K562 (cell line): Measurements from ENCODE around the gene SLC49A3. TPM values are rescaled to one million over a fixed set of nuclear protein-coding genes. Genes with fewer than 3 reads are reported as not detected.

Source experiments
- ATAC-seq: fragments of 200-7000 bp; cut with Tn5 transposase; 3 replicates; pipeline ENCODE4 v1.9.1; 2020; ENCODE audit warnings: moderate library complexity
- BruUV-seq: library from RNA; stranded (reverse); fragments of 400-500 nt; replicated peaks from 2 replicates; lab custom pipeline; 2021; lab: Mats Ljungman, UMichigan
- CTCF ChIA-PET: fragments of 300-600 bp; formaldehyde crosslinking; extraction: SDS; loops from one replicate; lab custom pipeline; 2021; ENCODE audit warnings: low intra/inter-chr PET ratio; lab: Yijun Ruan, JAX
- POLR2A ChIA-PET: fragments of 300-600, 350-650 bp; sonication (Branson Sonifier 250); formaldehyde crosslinking; extraction: SDS; loops from one replicate; lab custom pipeline; 2021; ENCODE audit warnings: antibody characterized with exemption, inconsistent platforms; lab: Yijun Ruan, JAX
- DNase-seq, 4 experiments: peaks; one replicate each; pipeline versions ENCODE4 v3.0.0 to v3.0.0-alpha.2; 2011 to 2018; ENCODE audit warnings: low spot score in 3 of 4, mixed read lengths in 3 of 4; ENCODE audit errors: extremely low read depth in 1 of 4
- FAIRE-seq: peaks from 2 replicates; lab custom pipeline; 2011; peaks lifted over from hg19 to GRCh38; lab: Jason Lieb, UNC
- H2AFZ ChIP-seq: 2 replicates; pipeline ENCODE4 v1.6.0; 2011; ENCODE audit warnings: low read depth, low read length, control low read depth, inconsistent platforms
- H3K27ac ChIP-seq: fragments of 200-600 bp; 3 replicates; pipeline ENCODE4 v1.8.0; 2011; ENCODE audit warnings: low read depth, mild to moderate bottlenecking, control low read depth, inconsistent platforms, low read length, moderate library complexity, mixed read lengths; ENCODE audit errors: extremely low read depth
- H3K27me3 ChIP-seq, 2 experiments: fragments of 300-600 bp in 1 of 2; 2 replicates in 1 of 2; 3 replicates in 1 of 2; pipeline versions ENCODE4 v1.6.0 to v1.8.0; 2011; ENCODE audit warnings: inconsistent platforms in 2 of 2, low read length in 2 of 2, mild to moderate bottlenecking in 1 of 2, mixed read lengths in 1 of 2, moderate library complexity in 1 of 2; ENCODE audit not compliant: control insufficient read depth in 2 of 2, insufficient read depth in 2 of 2
- H3K36me3 ChIP-seq: fragments of 300-600 bp; 3 replicates; pipeline ENCODE4 v1.8.0; 2011; ENCODE audit warnings: mild to moderate bottlenecking, low read length, inconsistent platforms; ENCODE audit not compliant: control insufficient read depth, insufficient read depth
- H3K4me1 ChIP-seq, 2 experiments: fragments of 200-600 bp in 1 of 2; replicated peaks in 1 of 2; 2 replicates in 1 of 2; 3 replicates in 1 of 2; pipeline versions ENCODE4 v1.5.1 to v1.8.0; 2011; ENCODE audit warnings: inconsistent platforms in 2 of 2, low read length in 2 of 2, mild to moderate bottlenecking in 1 of 2, mixed read lengths in 1 of 2, moderate library complexity in 1 of 2; ENCODE audit not compliant: control insufficient read depth in 2 of 2, insufficient read depth in 2 of 2
- H3K4me2 ChIP-seq: 2 replicates; pipeline ENCODE4 v1.6.1; 2011; ENCODE audit warnings: low read length, control low read depth, inconsistent platforms, mixed read lengths; ENCODE audit not compliant: insufficient read depth
- H3K4me3 ChIP-seq: fragments of 200-600 bp; sonication (generic), shearing (Covaris generic); 2 replicates; pipeline ENCODE4 v1.5.1; 2016; ENCODE audit warnings: control low read depth, inconsistent platforms
- H3K79me2 ChIP-seq: fragments of 200-600 bp; 3 replicates; pipeline ENCODE4 v1.8.0; 2011; ENCODE audit warnings: low read length, inconsistent platforms; ENCODE audit not compliant: control insufficient read depth, insufficient read depth
- H3K9ac ChIP-seq, 2 experiments: 2 replicates each; pipeline versions ENCODE4 v1.6.0 to v1.6.1; 2011; ENCODE audit warnings: low read depth in 2 of 2, low read length in 2 of 2, control low read depth in 1 of 2, inconsistent platforms in 1 of 2, mild to moderate bottlenecking in 1 of 2, mixed read lengths in 1 of 2; ENCODE audit not compliant: insufficient read depth in 1 of 2
- H3K9me1 ChIP-seq: one replicate; pipeline ENCODE4 v1.6.0; 2011; ENCODE audit warnings: inconsistent platforms, mild to moderate bottlenecking, low read length, moderate library complexity; ENCODE audit not compliant: control insufficient read depth, insufficient read depth
- H3K9me3 ChIP-seq: replicated peaks from 2 replicates; pipeline ENCODE4 v1.5.1; 2011; ENCODE audit warnings: low read depth, low read length, inconsistent platforms; ENCODE audit not compliant: control insufficient read depth, insufficient read depth
- H4K20me1 ChIP-seq: replicated peaks from 2 replicates; pipeline ENCODE4 v1.6.1; 2011; ENCODE audit warnings: low read length, inconsistent platforms, mixed read lengths; ENCODE audit not compliant: control insufficient read depth, insufficient read depth
- BRCA1 ChIP-seq, 2 experiments: fragments of 450-650 bp in 1 of 2; sonication (generic) in 1 of 2; formaldehyde crosslinking in 1 of 2; IDR thresholded peaks; 2 replicates each; pipeline versions ENCODE4 v1.5.0 to v1.6.1; 2017 to 2020; ENCODE audit warnings: mild to moderate bottlenecking in 1 of 2, missing genetic modification reagents in 1 of 2
- CTCF ChIP-seq, 3 experiments: IDR thresholded peaks in 2 of 3; conservative IDR thresholded peaks in 1 of 3; 2 replicates each; pipeline ENCODE4 v1.5.1; 2011 to 2012; ENCODE audit warnings: low read length in 3 of 3, mild to moderate bottlenecking in 3 of 3, control low read depth in 2 of 3, improper control_type of control experiment in 1 of 3, inconsistent platforms in 1 of 3, low read depth in 1 of 3, mixed read lengths in 1 of 3, moderate library complexity in 1 of 3; ENCODE audit not compliant: insufficient read depth in 2 of 3
- MCM7 ChIP-seq, 2 experiments: fragments of 450-650 bp; IDR thresholded peaks; 2 replicates each; pipeline ENCODE4 v1.6.1; 2016 to 2018
- MXI1 ChIP-seq: IDR thresholded peaks from 2 replicates; pipeline ENCODE4 v1.6.1; 2011; ENCODE audit warnings: low read depth, mild to moderate bottlenecking, improper control_type of control experiment, low read length
- POLR2AphosphoS5 ChIP-seq: IDR thresholded peaks from 2 replicates; pipeline ENCODE4 v1.6.1; 2011; ENCODE audit warnings: mild to moderate bottlenecking, low read depth, low read length, moderate library complexity; ENCODE audit not compliant: control insufficient read depth, insufficient read depth
- SFPQ ChIP-seq: fragments of 200-400 bp; formaldehyde crosslinking; IDR thresholded peaks from 2 replicates; pipeline ENCODE4 v1.6.1; 2017; ENCODE audit warnings: mild to moderate bottlenecking, low read depth, low read length, moderate library complexity
- SMARCA5 ChIP-seq: fragments of 450-650 bp; IDR thresholded peaks from 2 replicates; pipeline ENCODE4 v1.6.1; 2016
- ZZZ3 ChIP-seq: fragments of 450-650 bp; IDR thresholded peaks from 2 replicates; pipeline ENCODE4 v1.6.1; 2016; ENCODE audit warnings: antibody characterized with exemption, mild to moderate bottlenecking, moderate library complexity
- WGBS: fragments of 100-300 bp; shearing (Covaris generic); methylation state at CpG from one replicate; pipeline ENCODE4 v1.1.6; 2016; ENCODE audit warnings: low coverage, mixed read lengths; ENCODE audit not compliant: insufficient coverage; ENCODE audit errors: missing lambda C conversion rate; 5-methylcytosine and 5-hydroxymethylcytosine counted together
- in situ Hi-C: fragments of 300-500 bp; cut with MboI; formaldehyde crosslinking; loops from 4 replicates; pipeline ENCODE4 v1.15.0; 2018; ENCODE audit warnings: inconsistent platforms, mixed read lengths
- intact Hi-C: fragments of 100-400 bp; cut with micrococcal nuclease; formaldehyde crosslinking; loops from 2 replicates; pipeline ENCODE4 v1.14.2; 2022
- polyA plus RNA-seq, 8 experiments: library from polyadenylated mRNA; depleted of rRNA in 4 of 8; stranded (reverse) in 5 of 8; unstranded in 3 of 8; fragments of >200 nt; fragmentation: Nextera tagmentation in 2 of 8; fragmentation: Illumina TruSeq in 1 of 8; extraction: Ambion mirVana in 2 of 8; extraction: Trizol in 1 of 8; gene quantifications; 2 replicates each; pipeline versions ENCODE4 v1.2.1 to v1.2.3, GENCODE V29; 2011 to 2014; ENCODE audit warnings: inconsistent platforms in 1 of 8, missing spikeins in 1 of 8
- total RNA-seq, 7 experiments: library from RNA; depleted of rRNA in 6 of 7; stranded (reverse); fragments of >200 nt in 6 of 7; fragmentation: Illumina TruSeq in 2 of 7; extraction: Trizol in 2 of 7; gene quantifications; 2 replicates each; pipeline versions ENCODE4 v1.2.1 to v1.2.3, GENCODE V29; 2011 to 2021; ENCODE audit warnings: low replicate concordance in 1 of 7

SLC49A3 gene
- total and polyA plus RNA-seq, 9 of the 15 experiments (the other 6 are each of a cell fraction or from before 2014, with no cell fraction given): 0.24 to 0.41 TPM; not detected in 7

GRCh38 chr4:700587-701264 lies 11.8 kb upstream of the SLC49A3 start:
- H3K4me2 ChIP-seq: no peak overlapping the region
- no peaks in the 10 kb centered on the region for H3K36me3 ChIP-seq
- DNase-seq: no peak
- H3K9ac ChIP-seq: peak overlapping the region in 1 of 2 experiments; percentile 75; a peak in 1 of 4 replicates
- H3K9me1 ChIP-seq: peaks cover 4% of the 10 kb centered on the region
- WGBS: 78% methylated on average over 16 of the region's 16 CpGs
- in situ Hi-C loops: no loop called here
- H4K20me1 ChIP-seq: no peaks in the 10 kb centered on the region
- H3K79me2 ChIP-seq: peaks cover 1% of the 10 kb centered on the region
- no peak overlapping the region for H2AFZ ChIP-seq
- ChIA-PET POLR2A (interaction anchor here (1.5 to 2.4 kb wide), 2 partner anchors 10 to 11 kb away, joined by 4 to 7 read pairs; no protein-coding TSS in a partner anchor), CTCF (no interaction called here)
- H3K9me3 ChIP-seq: no peaks in the 10 kb centered on the region
- intact Hi-C loops: no loop called here
- no peak overlapping the region for H3K27ac ChIP-seq
- H3K4me3 ChIP-seq: no peak overlapping the region
- no TSS peak for BruUV-seq
- no peak for FAIRE-seq
- no peak for ATAC-seq
- peaks cover 29 to 58% of the 10 kb centered on the region in 2 experiments; a peak in 4 of 5 replicates for H3K4me1 ChIP-seq
- H3K27me3 ChIP-seq: no peaks in the 10 kb centered on the region
- TF ChIP-seq BRCA1 (IDR thresholded peaks at IDR 0.05) (no peak), BRCA1 (CRISPR knock-in tag; IDR thresholded peaks at IDR 0.05) (no peak), ZZZ3 (no peak), CTCF (IDR thresholded peaks at IDR 0.05 in 2 of 3, conservative IDR thresholded peaks at IDR 0.05 in 1 of 3; ENCODE audit: insufficient read depth in 2 of 3, low read depth in 1 of 3, low read length in 3 of 3) (peak in 2 of 3 experiments; percentile 25 to 36; a peak in 3 of 6 replicates), SFPQ (no peak), SMARCA5 (no peak), POLR2AphosphoS5 (no peak), MXI1 (no peak), MCM7 (IDR thresholded peaks at IDR 0.05) (no peak)
